Omental fat pad (tissue), 4 donors: ENCODE results near the gene PPFIBP1. TPM values are rescaled to one million over a fixed set of nuclear protein-coding genes. Genes with fewer than 3 reads are reported as not detected.
"Not testable (repeated sequence)": the region's sequence is repeated elsewhere in the genome, so short reads cannot be mapped to it uniquely, and the experiment has no call there.

Experiments
- ATAC-seq: fragments of 150-250 bp; one replicate; pipeline ENCODE4 v1.9.1; 2016; ENCODE audit warnings: mild to moderate bottlenecking, moderate library complexity; ENCODE audit not compliant: low FRiP score
- DNase-seq: peaks from one replicate; pipeline ENCODE4 v3.0.0-alpha.2; 2019; ENCODE audit warnings: low spot score
- total RNA-seq, 4 donors: library from RNA; depleted of rRNA; stranded (reverse); fragments of >200 nt; gene quantifications; one replicate each; pipeline ENCODE4 v1.1.0, GENCODE V29; 2016
- TF ChIP-seq, protein P1 (sequence below), 3 donors: fragments of 450-650 bp; IDR thresholded peaks; one replicate each; pipeline ENCODE4 v1.5.1; 2016 to 2017; ENCODE audit warnings: antibody characterized with exemption in 3 of 3, mild to moderate bottlenecking in 3 of 3, moderate library complexity in 2 of 3

PPFIBP1 gene
- total RNA-seq, 4 donors from 2014 or later: 40.2 to 164 (median 56.5) TPM

DNA sequence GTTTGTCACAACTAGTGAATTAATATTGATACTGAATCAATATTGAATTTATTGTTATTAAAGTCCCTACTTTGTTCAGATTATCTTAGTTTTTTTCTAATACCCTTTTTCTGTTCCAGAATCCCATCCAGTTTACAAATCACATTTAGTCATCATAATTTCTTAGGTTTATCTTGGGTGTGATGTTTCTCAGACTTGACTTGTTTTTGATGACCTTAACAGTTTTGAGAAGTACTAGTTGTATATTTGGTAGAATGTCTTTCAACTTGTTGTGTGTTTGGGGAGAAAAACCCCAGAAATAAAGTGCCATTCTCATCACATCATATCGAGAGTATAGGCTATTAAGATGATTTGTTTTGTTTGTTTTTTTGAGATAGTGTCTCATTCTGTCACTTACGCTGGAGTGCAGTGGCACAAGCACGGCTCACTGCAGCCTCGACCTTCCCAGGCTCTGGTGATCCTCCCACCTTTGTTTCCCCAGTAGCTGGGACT lies 206.1 kb downstream of the PPFIBP1 start:
- ATAC-seq (no peak), DNase-seq (no peak)
- TF ChIP-seq, protein P1, sequence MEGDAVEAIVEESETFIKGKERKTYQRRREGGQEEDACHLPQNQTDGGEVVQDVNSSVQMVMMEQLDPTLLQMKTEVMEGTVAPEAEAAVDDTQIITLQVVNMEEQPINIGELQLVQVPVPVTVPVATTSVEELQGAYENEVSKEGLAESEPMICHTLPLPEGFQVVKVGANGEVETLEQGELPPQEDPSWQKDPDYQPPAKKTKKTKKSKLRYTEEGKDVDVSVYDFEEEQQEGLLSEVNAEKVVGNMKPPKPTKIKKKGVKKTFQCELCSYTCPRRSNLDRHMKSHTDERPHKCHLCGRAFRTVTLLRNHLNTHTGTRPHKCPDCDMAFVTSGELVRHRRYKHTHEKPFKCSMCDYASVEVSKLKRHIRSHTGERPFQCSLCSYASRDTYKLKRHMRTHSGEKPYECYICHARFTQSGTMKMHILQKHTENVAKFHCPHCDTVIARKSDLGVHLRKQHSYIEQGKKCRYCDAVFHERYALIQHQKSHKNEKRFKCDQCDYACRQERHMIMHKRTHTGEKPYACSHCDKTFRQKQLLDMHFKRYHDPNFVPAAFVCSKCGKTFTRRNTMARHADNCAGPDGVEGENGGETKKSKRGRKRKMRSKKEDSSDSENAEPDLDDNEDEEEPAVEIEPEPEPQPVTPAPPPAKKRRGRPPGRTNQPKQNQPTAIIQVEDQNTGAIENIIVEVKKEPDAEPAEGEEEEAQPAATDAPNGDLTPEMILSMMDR (IDR thresholded peaks at IDR 0.05): no peak

DNA sequence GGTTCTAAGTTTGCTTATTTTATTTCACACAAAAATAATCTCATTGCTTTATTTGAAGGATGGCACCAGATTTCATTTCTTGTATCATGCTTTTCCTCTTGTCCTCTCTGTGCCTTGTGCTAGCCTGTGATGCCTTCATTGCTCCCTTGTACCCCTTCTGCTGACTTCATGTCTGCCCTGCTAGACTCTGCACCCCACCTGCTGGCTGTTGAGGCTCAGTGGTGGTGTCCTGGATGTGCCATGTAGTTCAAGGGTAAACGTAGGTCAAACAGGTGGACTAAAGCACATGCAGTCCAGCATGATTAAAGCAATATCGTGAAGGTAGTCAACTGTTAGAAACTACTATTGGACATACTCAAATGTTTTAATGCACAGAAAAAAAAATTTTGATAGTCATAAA lies 208.3 kb downstream of the PPFIBP1 start:
- ATAC-seq (no peak), DNase-seq (no peak)
- TF ChIP-seq, protein P1 (IDR thresholded peaks at IDR 0.05): no peak

DNA sequence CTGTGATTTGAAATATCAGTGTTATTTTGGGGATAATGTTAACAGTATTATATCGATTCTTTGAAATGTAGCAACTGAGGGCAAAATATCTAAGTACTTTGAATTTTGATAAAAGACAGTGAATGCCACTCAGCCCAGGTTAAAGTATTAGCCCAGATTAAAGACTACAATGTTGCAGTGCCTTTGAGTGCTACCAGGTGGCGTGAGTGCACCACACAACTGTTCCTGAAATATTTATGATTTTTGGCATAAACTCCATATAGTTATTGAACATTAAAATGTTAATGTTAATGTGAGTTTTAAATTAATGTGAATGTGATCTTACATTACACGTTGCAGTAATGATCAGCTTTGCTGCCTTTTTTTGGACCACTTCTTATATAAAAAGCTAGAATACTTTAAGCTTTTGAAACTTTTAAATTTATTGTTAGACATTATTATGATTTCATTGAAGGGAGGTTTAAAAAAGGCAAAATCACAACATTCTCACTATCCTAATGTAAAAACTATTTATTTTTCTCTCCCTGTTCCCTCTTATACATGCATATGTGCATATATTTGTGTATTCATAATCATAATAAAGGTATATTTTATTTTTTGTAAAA lies 209.1 kb downstream of the PPFIBP1 start:
- no peak for ATAC-seq
- no peak for DNase-seq
- TF ChIP-seq, protein P1 (IDR thresholded peaks at IDR 0.05): no peak

DNA sequence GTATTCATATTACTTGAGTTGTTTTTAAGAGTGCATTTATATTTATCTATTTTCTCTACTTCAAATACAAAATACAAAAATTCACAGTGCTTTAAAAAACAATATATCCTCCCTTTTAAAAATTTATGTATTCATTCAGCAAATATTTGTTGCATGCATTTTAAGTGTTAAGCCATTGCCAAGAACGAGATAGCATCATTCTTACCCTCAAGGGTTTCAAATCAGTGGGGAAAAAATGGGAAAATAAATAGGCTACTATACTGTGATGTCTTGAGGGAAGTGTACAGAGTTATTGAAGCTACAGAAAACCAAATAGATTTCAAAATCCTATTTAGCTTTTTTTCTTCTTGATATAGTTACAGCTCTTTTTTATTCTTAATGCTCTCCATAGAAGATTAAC lies 209.8 kb downstream of the PPFIBP1 start:
- TF ChIP-seq, protein P1 (IDR thresholded peaks at IDR 0.05): no peak
- DNase-seq (no peak), ATAC-seq (no peak)

DNA sequence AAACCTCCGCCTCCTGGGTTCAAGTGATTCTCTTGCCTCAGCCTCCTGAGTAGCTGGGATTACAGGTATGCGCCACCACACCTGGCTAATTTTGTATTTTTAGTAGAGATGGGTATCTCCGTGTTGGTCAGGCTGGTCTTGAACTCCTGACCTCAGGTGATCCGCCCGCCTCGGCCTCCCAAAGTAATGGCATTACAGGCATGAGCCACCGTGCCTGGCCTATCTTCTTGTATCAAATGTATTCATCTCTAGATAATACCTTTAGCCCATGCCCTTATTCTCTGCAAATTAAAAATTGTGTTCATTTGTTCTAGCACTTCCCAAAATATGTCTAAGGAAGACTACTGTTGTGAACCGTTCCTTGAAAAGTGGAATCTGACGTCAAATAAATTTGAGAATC lies 210.3 kb downstream of the PPFIBP1 start:
- DNase-seq, ATAC-seq: not testable (repeated sequence)

DNA sequence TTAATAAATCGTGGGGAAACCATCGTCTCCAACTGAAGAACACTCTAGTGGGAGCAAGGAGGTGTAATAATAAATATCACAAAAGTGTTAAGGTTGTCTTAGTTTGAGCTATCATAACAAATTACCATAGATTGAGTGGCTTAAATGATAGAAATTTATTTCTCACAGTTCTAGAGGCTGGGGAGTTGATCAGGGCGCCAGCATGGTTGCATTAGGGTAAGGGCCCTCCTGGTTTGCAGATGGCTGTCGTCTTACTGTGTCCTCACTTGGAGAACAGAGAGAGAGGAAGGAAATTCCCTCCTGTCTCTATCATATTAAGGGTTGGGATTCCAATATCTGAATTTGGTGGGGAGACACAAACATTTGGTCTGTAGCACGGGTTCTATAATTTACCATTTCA lies 219.6 kb downstream of the PPFIBP1 start:
- TF ChIP-seq, protein P1 (IDR thresholded peaks at IDR 0.05): no peak
- DNase-seq (no peak), ATAC-seq (no peak)

Other genes starting within 250 kb of the PPFIBP1 start
- 1 to 10 TPM; 1.2 to 5.6 (median 2.7) TPM for gene BMAL2, start 191.4 kb upstream of the PPFIBP1 start, total RNA-seq
- gene SMCO2, start 77.5 kb upstream of the PPFIBP1 start, total RNA-seq: not detected
- gene REP15, start 172.2 kb downstream of the PPFIBP1 start, total RNA-seq: 10 to 100 TPM in 1 of 4 donors, 1 to 10 TPM in 2, under 1 TPM in 1; 0.96 to 13.1 (median 3.1) TPM
- gene MRPS35, start 186.6 kb downstream of the PPFIBP1 start, total RNA-seq: 10 to 100 TPM; 30.0 to 41.8 (median 34.7) TPM